ENCODE measurements around the gene LMO2. TPM values are rescaled to one million over a fixed set of nuclear protein-coding genes. Genes with fewer than 3 reads are reported as not detected.

The LMO2 gene
- total RNA-seq, 1 donor from 2014 or later = 1.8 TPM

GRCh38 chr11:33930317-33931021, 38.6 kb upstream of the LMO2 start:
- H3K9me3 Mint-ChIP-seq (ENCODE audit: unreplicated experiment) = peaks cover 6% of the 10 kb centered on the region
- peak; percentile 46 for DNase-seq (ENCODE audit: low read depth)
- H3K36me3 ChIP-seq (ENCODE audit: insufficient read depth, low read length) = no peaks in the 10 kb centered on the region
- H3K36me3 Mint-ChIP-seq (ENCODE audit: low read depth, unreplicated experiment) = peaks cover 6% of the 10 kb centered on the region
- H3K4me1 Mint-ChIP-seq (ENCODE audit: low read depth, unreplicated experiment) = no peaks in the 10 kb centered on the region
- H3K27me3 Mint-ChIP-seq (ENCODE audit: low read depth, unreplicated experiment) = peaks cover 18% of the 10 kb centered on the region
- no peaks in the 10 kb centered on the region for H3K27me3 ChIP-seq (ENCODE audit: insufficient read depth, low read length)
- no peak overlapping the region for H3K4me2 ChIP-seq (ENCODE audit: low read length)
- no peaks in the 10 kb centered on the region for H4K20me1 ChIP-seq (ENCODE audit: insufficient read depth, low read length)
- no peaks in the 10 kb centered on the region for H3K4me1 ChIP-seq (ENCODE audit: insufficient read depth, low read length)
- H3K27ac Mint-ChIP-seq (ENCODE audit: unreplicated experiment) = no peak overlapping the region
- peaks cover 11% of the 10 kb centered on the region for H3K9me3 ChIP-seq (ENCODE audit: insufficient read depth, low read depth, low read length)
- H3K79me2 ChIP-seq (ENCODE audit: insufficient read depth, low read length) = no peaks in the 10 kb centered on the region
- no peak overlapping the region for H3K27ac ChIP-seq (ENCODE audit: low read depth, low read length)
- TF ChIP-seq EZH2 (IDR thresholded peaks at IDR 0.05; ENCODE audit: insufficient read depth, low read length) = no peak
- no peak for TF ChIP-seq CTCF (IDR thresholded peaks at IDR 0.05; ENCODE audit: insufficient read depth, low read depth, low read length)
- H2AFZ ChIP-seq (ENCODE audit: low read depth, low read length) = peak overlapping the region; percentile 19
- H3K4me3 Mint-ChIP-seq (ENCODE audit: unreplicated experiment) = no peak overlapping the region
- FAIRE-seq = no peak
- no peak overlapping the region for H3K9ac ChIP-seq (ENCODE audit: low read length)
- no peak overlapping the region for H3K4me3 ChIP-seq (ENCODE audit: insufficient read depth, low read depth, low read length)

GRCh38 chr11:33928564-33928963, 36.7 kb upstream of the LMO2 start:
- FAIRE-seq (no peak), DNase-seq (ENCODE audit: low read depth) (no peak)
- Mint-ChIP-seq H3K27ac (ENCODE audit: unreplicated experiment) (no peak overlapping the region), H3K27me3 (ENCODE audit: low read depth, unreplicated experiment) (peaks cover 20% of the 10 kb centered on the region), H3K4me3 (ENCODE audit: unreplicated experiment) (no peak overlapping the region), H3K9me3 (ENCODE audit: unreplicated experiment) (peaks cover 6% of the 10 kb centered on the region), H3K4me1 (ENCODE audit: low read depth, unreplicated experiment) (no peaks in the 10 kb centered on the region), H3K36me3 (ENCODE audit: low read depth, unreplicated experiment) (peaks cover 4% of the 10 kb centered on the region)
- H3K27me3 ChIP-seq (ENCODE audit: insufficient read depth, low read length) = peaks cover 5% of the 10 kb centered on the region
- H3K4me3 ChIP-seq (ENCODE audit: insufficient read depth, low read depth, low read length) = no peak overlapping the region
- no peaks in the 10 kb centered on the region for H3K4me1 ChIP-seq (ENCODE audit: insufficient read depth, low read length)
- H3K9ac ChIP-seq (ENCODE audit: low read length) = no peak overlapping the region
- TF ChIP-seq CTCF (IDR thresholded peaks at IDR 0.05; ENCODE audit: insufficient read depth, low read depth, low read length) (no peak), EZH2 (IDR thresholded peaks at IDR 0.05; ENCODE audit: insufficient read depth, low read length) (no peak)
- H3K36me3 ChIP-seq (ENCODE audit: insufficient read depth, low read length) = no peaks in the 10 kb centered on the region
- H4K20me1 ChIP-seq (ENCODE audit: insufficient read depth, low read length) = no peaks in the 10 kb centered on the region
- peaks cover 11% of the 10 kb centered on the region for H3K9me3 ChIP-seq (ENCODE audit: insufficient read depth, low read depth, low read length)
- no peak overlapping the region for H3K27ac ChIP-seq (ENCODE audit: low read depth, low read length)
- no peak overlapping the region for H3K4me2 ChIP-seq (ENCODE audit: low read length)
- H2AFZ ChIP-seq (ENCODE audit: low read depth, low read length) = no peak overlapping the region
- no peaks in the 10 kb centered on the region for H3K79me2 ChIP-seq (ENCODE audit: insufficient read depth, low read length)

All from astrocyte (in vitro differentiated cells and primary cell).